HG03469 (cell line): ENCODE results near the gene RRP1.

Experiments used
- ATAC-seq: cut with Tn5 transposase; IDR thresholded peaks from one replicate; pipeline ENCODE4 v1.9.1; 2021; ENCODE audit warnings: mild to moderate bottlenecking, moderate library complexity, moderate number of reproducible peaks; ENCODE audit not compliant: unreplicated experiment

RRP1 gene

DNA sequence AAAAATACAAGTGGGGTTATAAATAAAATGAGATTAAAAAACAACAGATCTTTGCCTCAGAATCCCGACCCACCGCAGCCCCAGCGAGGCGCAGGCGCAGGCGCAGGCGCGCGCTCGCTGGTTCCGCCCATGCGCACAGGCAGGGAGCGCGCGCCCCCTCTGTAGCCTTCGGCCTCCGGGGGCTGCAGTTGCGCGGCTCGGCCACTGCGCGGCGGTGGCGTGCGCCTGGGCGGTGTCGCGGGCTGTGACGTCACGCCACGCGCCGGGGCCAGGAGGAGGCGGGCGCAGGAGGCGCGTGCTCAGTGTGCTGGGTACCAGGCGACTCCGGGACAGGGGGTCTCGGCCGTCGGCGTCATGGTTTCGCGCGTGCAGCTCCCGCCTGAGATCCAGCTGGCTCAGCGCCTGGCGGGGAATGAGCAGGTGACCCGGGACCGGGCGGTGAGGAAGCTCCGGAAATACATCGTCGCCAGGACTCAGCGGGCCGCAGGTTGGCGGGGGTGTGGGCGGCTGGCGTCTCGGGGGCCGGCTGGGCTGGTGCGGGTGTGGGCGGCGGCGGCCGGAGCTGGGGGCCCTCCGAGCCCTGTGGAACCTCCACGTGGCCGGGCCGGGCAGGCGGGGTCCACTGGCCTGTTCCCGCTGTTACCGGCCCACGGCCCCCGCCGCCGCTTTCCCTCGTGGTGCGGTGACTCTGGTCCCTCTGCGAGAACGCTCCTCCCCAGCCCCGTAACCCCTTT lies at the start of gene RRP1:
RRP1 (plus strand) TSS at position 302 of the 734 bp plus-strand sequence; CDS start at position 355, 53 bp downstream.
- ATAC-seq: peak; percentile 63

GRCh38 chr21:43739621-43740435 lies 49.5 kb upstream of the RRP1 start:
- ATAC-seq: no peak

GRCh38 chr21:43740497-43741156 lies 48.8 kb upstream of the RRP1 start:
- no peak for ATAC-seq

DNA sequence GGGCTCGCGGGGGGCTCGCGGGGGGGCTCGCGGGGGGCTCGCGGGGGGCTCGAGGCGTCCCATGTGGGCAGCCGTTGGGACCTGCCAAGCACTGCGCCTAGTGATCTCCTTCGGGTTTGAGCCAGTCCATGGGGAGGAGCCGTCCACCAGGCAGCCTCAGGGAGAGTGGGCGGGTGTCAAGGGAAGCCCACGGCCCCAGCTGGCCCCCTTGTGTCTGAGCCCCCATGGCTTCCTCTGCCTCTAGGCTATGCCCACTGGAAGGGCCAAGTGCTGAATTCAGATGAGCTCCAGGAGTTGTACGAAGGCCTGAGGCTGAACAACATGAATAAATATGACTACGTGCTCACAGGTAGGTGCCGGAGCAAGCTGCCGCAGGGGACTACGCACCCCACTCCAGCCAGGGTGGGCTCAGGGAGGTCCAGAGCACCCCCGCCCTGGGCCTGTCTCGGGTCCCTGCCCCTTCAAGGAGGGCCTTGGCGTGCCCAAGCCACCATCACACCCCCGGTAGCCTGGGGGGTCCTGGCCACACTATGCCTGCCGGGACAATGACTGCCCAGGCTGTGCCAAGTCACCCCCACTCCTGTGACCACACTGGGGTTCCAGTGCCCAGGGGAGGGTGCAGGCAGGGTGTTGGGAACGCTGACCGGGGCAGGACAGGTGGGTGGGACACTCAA lies 47.8 kb upstream of the RRP1 start:
- no peak for ATAC-seq

DNA sequence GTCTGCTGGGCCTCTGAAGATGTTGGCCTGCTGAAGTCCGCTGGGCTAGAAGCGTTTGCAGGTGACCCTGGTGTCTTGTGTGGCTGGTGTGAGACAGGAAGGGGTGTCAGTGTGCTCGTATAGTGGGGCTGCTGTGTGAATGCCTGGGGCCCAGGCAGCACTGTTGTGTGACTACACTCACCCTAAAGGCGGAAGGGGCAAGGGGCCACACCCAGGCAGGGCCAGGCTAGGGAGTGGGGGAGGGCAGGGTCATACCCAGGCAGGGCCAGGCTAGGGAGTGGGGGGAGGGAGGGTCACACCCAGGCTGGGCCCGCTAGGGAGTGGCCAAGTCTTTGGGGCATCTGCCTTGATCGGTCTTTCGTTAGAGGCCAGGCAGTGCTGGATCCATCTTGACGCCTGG lies 45.4 kb upstream of the RRP1 start:
- no peak for ATAC-seq

GRCh38 chr21:43744725-43745124 lies 44.7 kb upstream of the RRP1 start:
- no peak for ATAC-seq

DNA sequence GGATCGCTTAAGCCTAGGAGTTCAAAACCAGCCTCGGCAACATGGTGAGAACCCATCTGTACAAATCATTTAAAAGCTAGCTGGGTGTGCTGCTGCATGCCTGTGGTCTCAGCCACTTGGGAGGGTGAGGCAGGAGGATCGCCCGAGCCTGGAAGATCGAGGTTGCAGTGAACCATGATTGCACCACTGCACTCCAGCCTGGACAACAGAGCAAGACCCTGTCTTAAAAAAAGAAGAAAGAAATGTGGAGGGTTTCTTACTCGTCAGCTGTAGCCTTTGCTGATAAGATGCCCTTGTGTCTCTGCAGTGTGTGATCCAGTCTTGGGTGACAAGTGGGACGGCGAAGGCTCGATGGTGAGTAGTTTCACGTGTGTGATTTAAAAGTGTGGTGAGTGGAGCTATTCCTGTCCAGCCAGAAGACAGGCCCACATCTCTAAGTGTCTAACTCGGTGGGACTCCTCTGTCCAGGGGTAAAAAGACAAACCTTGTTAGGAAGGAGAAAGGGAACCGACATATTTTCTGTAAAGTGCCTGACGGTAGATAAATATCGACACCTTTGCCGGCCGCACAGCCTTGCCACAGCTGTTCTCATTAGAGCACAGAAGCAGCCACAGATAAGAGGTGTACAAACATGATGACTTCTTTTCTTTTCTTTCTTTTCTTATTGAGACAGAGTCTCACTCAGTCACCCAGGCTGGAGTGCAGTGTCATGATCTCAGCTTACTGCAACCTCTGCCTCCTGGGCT lies 43.4 kb upstream of the RRP1 start:
- ATAC-seq: no peak

- ATAC-seq: no peak
These were observed 40.8 kb upstream of the RRP1 start for GRCh38 chr21:43748622-43749021.

DNA sequence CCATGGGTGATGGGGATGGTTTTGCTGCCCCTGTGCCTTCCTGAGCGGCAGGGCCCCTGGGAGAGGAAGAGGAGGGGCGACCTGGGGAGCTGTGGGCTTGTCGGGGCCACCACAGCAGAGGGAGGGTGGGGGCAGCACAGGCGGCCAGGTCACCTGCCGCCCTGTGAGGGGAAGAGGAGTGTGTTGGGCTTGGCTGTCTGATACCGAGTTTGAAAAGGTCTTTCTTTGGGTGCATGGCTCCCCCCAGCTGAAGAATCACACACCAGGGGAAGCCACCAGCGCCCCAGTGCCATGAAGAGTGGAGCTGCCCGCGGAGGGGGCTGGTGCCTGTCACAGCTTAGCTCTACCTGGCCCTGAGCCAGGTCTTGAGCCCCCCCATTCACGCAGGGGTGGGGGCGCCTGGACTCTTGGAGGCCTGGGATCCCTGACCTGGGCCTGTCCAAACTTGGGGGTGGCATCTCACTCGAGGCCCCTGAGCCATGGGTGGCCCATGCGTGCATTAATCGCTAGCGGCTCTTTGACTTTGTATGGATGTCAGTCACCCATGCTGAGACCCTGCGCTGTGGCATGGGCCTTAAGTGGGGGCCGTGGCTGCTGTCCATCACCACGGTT lies 39.6 kb upstream of the RRP1 start:
- no peak for ATAC-seq

DNA sequence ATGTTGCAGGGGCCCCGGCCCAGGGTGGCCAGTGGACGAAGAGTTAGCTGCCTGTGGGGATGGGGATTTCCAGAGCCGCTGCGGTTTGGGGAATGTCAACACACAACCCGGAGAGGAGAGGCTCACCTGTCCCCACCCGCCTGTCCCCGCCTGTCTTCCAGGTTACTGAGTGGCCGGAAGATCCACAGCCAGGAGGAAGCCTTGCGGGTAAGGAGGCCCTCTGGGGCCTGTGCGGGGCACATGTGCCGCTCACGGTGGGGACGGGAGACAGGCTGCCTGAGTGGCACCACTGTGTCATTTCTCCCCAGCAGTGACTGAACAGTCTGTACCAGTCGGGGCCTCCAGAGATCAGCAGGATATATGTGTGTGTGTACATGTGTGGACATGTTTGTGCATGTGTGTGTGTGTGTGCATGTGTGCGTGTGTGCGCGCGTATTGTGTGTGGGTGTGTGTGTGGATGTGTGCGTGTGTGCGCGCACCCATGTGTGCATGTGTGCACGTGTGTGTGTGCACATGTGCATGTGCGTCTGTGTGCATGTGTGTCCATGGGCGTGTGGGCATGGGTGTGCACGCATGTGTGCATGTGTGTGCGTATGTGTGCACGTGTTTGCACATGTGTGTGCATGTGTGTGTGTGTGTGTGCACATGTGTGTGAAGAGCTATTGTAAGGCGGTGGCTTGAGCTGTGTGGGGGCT lies 38.9 kb upstream of the RRP1 start:
- ATAC-seq: no peak

- no peak for ATAC-seq
These were observed 37.3 kb upstream of the RRP1 start for GRCh38 chr21:43751955-43752591.

DNA sequence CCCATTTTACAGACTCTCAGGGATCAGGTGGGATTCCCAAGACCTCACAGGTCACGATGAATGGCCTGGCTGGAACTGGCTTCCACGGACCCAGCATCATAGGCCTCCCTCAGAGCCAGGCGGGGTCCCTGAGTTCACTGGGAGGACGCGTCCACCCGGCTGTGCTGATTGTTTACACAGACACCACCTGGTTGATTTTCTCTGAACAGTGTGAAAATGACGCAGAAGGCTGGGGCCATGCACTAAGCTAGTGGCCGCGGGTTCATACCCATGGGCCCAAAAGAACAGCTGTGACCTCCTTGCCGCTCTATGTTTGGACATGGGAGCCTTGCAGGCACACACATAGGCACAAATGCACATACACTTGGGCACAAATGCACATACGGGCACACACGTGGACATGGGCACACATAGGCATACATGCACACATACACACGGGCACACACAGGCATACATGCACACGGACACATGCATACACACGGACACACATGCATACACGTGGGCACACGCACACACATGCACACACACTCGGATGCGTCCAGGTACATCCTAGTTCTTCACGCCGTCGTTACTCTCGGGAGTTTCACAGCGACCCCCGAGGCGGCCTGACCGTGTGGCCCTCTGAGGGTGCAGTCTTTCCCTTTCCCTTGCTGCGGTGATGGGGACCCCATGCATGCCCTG lies 36.5 kb upstream of the RRP1 start:
- no peak for ATAC-seq

- no peak for ATAC-seq
These were observed 36.0 kb upstream of the RRP1 start for GRCh38 chr21:43753439-43753799.

- ATAC-seq: no peak
These were observed 34.2 kb upstream of the RRP1 start for GRCh38 chr21:43754948-43755781.

DNA sequence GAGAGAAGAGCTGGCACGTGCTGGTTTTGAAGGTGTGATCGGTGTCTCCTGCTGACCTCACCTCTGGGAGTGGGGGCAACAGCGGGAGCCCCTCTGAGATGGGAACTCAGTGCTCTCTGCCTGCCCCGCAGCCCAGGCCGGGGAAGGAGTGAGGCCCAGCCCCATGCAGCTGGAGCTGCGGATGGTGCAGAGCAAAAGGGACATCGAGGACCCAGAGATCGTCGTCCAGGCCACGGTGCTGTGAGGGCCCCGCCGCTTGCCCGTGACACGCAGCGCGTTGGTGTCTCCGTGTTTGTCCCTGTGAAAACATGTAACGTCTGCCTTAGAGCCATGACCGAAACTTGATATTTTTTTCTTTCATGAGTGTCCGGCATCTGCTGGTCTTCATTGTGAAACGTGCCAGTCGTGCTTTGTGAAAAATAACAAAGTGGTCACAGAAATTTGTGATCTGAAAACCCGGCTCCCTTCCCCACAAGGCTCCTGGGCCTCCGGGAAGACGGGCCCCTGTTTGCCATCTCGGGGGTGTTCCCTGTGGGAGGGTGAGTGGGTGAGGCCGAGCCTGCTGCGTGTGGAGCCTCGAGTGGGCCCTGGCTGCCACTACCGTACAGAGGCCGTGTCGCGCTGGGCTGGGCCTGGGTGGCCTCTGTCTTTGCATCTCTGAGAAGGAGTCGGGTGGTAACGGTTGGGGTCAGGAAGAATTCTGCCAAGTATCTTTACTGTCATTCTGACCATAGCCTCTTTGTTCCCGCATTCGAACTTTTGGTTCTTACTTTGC lies 33.4 kb upstream of the RRP1 start:
- no peak for ATAC-seq

DNA sequence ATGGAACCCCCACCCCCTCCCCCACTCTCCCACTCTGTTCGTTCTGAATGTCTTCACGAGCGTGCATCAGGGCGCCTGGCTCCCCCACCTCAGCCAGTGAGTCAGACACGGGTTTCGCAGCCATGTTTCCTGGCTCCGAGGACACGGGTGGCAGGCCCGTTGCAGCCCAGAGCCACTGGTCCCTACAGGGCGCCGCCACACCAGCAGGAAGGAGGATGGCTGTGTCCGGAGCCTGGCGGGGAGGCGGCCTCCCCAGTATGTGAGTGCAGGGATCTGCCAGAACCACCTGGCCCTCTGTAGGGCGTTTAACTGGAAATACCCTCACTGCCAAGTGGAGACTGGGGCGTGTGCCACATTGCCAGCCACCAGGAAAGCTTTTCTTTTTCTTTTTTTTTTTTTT lies 31.8 kb upstream of the RRP1 start:
- ATAC-seq: no peak

DNA sequence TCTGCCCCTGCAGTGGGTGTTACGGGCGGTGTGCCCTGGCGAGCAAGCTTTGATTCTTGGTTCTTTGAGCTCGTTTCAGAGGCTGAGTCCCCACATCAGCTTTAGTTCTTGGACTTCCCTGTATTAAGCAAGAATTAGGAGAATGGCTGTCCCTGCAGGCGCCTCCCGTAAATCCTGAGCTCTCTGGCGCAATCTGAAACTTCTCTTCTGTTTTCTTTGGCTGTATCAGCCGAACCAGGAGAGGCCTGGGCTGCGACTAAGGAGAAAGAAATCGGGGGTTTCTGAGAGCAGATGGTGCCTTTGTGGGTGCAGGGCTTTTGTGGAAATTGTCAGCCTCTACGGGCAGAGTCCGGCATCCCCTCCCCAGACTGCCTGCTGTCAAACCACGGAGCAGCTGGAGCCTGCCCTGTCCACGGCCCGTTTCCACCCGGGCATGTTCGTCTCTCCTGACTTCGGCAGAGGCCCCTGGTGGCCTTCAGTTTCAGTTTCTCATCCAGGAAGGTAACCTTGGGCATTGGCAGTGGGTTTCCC lies 31.2 kb upstream of the RRP1 start:
- ATAC-seq: no peak
